Stomach smooth muscle (tissue), 2 donors: Measurements from ENCODE around the gene DRAXIN.

Experiments used
- H3K27ac ChIP-seq: one replicate; pipeline ENCODE4 v1.7.0; 2013; ENCODE audit warnings: mild to moderate bottlenecking, low read length, inconsistent platforms
- H3K27me3 ChIP-seq, 2 donors: one replicate each; pipeline ENCODE4 v1.7.0; 2013; ENCODE audit warnings: low read length in 2 of 2; ENCODE audit not compliant: insufficient read depth in 2 of 2, control insufficient read depth in 1 of 2
- H3K36me3 ChIP-seq, 2 donors: one replicate each; pipeline ENCODE4 v1.7.0; 2013; ENCODE audit warnings: low read length in 2 of 2; ENCODE audit not compliant: control insufficient read depth in 2 of 2, insufficient read depth in 2 of 2
- H3K4me1 ChIP-seq: one replicate; pipeline ENCODE4 v1.7.0; 2013; ENCODE audit warnings: low read length; ENCODE audit not compliant: control insufficient read depth, insufficient read depth
- H3K4me3 ChIP-seq, 2 donors: one replicate each; pipeline ENCODE4 v1.7.0; 2013; ENCODE audit warnings: low read length in 2 of 2
- H3K9ac ChIP-seq, 2 donors: one replicate each; pipeline ENCODE4 v1.7.0; 2013; ENCODE audit warnings: low read length in 2 of 2, mild to moderate bottlenecking in 1 of 2
- H3K9me3 ChIP-seq, 2 donors: one replicate each; pipeline ENCODE4 v1.7.0; 2013; ENCODE audit warnings: low read length in 2 of 2; ENCODE audit not compliant: control insufficient read depth in 2 of 2
- donor health status: healthy.
- donor health status: Pancreatic carcinoma.

Gene DRAXIN

GRCh38 chr1:11688506-11688905 is 3.0 kb upstream of the DRAXIN start:
- no peak overlapping the region for H3K27ac ChIP-seq
- no peak overlapping the region for H3K9ac ChIP-seq
- peaks cover 17% of the 10 kb centered on the region for H3K4me1 ChIP-seq
- no peaks in the 10 kb centered on the region for H3K36me3 ChIP-seq
- H3K27me3 ChIP-seq: peaks cover 37 to 38% of the 10 kb centered on the region in 2 donors
- no peaks in the 10 kb centered on the region for H3K9me3 ChIP-seq
- no peak overlapping the region for H3K4me3 ChIP-seq

GRCh38 chr1:11690397-11691301 is 861 bp upstream of the DRAXIN start:
- Histone ChIP-seq H3K4me1 (peaks cover 17% of the 10 kb centered on the region), H3K4me3 (peak overlapping the region in 1 of 2 donors; percentile 15), H3K9ac (no peak overlapping the region), H3K36me3 (no peaks in the 10 kb centered on the region), H3K27me3 (peaks cover 44 to 49% of the 10 kb centered on the region in 2 donors), H3K27ac (no peak overlapping the region), H3K9me3 (no peaks in the 10 kb centered on the region)

- Histone ChIP-seq H3K4me3 (no peak overlapping the region), H3K27me3 (peaks cover 44 to 51% of the 10 kb centered on the region in 2 donors), H3K9ac (no peak overlapping the region), H3K27ac (no peak overlapping the region), H3K4me1 (peaks cover 17% of the 10 kb centered on the region), H3K9me3 (no peaks in the 10 kb centered on the region), H3K36me3 (no peaks in the 10 kb centered on the region)
Measured at GRCh38 chr1:11691928-11692711, 610 bp downstream of the DRAXIN start.

DNA sequence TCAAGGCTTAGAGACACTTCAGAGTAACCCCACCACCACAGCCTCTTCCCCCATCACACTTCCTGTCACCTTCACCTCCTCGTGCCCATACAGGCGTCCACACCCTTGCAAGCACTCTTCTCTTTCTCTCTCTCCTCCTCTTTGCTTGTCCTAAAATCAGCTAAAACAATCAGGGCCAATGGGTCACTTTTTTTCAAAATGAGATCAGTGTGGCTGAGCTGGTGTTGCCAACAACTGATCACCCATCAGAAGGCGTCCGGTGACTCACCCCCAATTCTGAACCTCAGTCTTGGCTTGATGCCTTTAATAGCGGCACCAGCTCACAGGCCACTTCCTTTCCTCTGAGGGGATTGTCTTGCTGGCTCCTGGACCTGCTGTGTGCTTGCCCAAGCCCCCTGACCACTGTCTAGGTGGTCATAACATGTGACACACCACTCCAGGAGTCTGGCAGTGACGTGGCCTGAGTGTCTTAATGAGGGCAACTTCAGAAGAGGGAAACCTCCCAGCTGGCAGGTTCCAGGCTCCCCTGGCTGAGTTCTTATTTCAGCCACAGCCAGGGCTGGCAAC is 1.6 kb downstream of the DRAXIN start:
- Histone ChIP-seq H3K4me1 (peaks cover 17% of the 10 kb centered on the region), H3K4me3 (no peak overlapping the region), H3K36me3 (no peaks in the 10 kb centered on the region), H3K9me3 (no peaks in the 10 kb centered on the region), H3K27ac (no peak overlapping the region), H3K27me3 (peaks cover 48 to 53% of the 10 kb centered on the region in 2 donors), H3K9ac (no peak overlapping the region)

DNA sequence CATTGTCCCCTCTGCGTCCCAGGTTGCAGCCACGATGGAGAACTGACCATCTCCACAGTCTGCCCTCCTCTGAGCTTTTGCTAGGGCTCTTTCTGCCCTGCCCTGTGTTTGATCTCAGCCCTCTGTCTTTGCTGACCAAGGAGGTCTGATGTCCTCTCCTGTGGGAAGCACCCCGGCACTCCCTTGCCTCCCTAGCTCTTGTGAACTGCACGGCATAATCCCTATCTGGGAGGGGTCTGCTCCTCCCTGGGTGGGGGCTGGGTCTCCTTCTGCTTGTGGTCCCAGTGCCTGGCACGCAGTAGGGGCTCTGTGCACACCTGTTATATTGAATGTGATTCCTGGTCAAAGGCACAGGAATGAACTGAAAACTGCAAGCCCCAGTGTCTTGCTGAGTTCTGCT is 2.4 kb downstream of the DRAXIN start:
- H3K4me1 ChIP-seq: peaks cover 17% of the 10 kb centered on the region
- H3K4me3 ChIP-seq: no peak overlapping the region
- H3K9ac ChIP-seq: no peak overlapping the region
- H3K27ac ChIP-seq: no peak overlapping the region
- peaks cover 47 to 50% of the 10 kb centered on the region in 2 donors for H3K27me3 ChIP-seq
- no peaks in the 10 kb centered on the region for H3K36me3 ChIP-seq
- H3K9me3 ChIP-seq: no peaks in the 10 kb centered on the region

- Histone ChIP-seq H3K27me3 (peaks cover 39 to 42% of the 10 kb centered on the region in 2 donors), H3K4me1 (peaks cover 14% of the 10 kb centered on the region), H3K9me3 (no peaks in the 10 kb centered on the region), H3K4me3 (no peak overlapping the region), H3K36me3 (no peaks in the 10 kb centered on the region), H3K27ac (no peak overlapping the region), H3K9ac (no peak overlapping the region)
Measured at GRCh38 chr1:11695861-11696260, 4.4 kb downstream of the DRAXIN start.

GRCh38 chr1:11697188-11697892 is 5.8 kb downstream of the DRAXIN start:
- Histone ChIP-seq H3K27ac (no peak overlapping the region), H3K27me3 (peaks cover 32 to 36% of the 10 kb centered on the region in 2 donors), H3K4me3 (no peak overlapping the region), H3K9me3 (no peaks in the 10 kb centered on the region), H3K36me3 (no peaks in the 10 kb centered on the region), H3K9ac (no peak overlapping the region), H3K4me1 (peaks cover 13% of the 10 kb centered on the region)

DNA sequence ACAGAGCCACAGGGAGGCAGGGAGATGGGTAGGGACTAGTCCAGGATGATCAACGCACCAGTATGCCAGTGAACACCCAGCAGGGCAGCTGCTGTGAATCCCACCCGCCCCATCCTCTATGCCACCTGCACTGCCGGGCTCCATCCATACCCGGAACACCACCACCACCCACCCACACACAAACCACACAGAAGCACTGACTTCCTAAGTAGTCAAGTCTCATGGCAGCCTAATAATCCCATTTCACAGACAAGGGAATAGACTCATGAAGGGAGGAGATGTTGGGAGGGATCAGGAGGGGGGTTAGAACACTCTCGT is 6.3 kb downstream of the DRAXIN start:
- Histone ChIP-seq H3K9me3 (no peaks in the 10 kb centered on the region), H3K9ac (no peak overlapping the region), H3K4me3 (no peak overlapping the region), H3K27ac (no peak overlapping the region), H3K36me3 (no peaks in the 10 kb centered on the region), H3K27me3 (peaks cover 28 to 31% of the 10 kb centered on the region in 2 donors), H3K4me1 (peaks cover 13% of the 10 kb centered on the region)

DNA sequence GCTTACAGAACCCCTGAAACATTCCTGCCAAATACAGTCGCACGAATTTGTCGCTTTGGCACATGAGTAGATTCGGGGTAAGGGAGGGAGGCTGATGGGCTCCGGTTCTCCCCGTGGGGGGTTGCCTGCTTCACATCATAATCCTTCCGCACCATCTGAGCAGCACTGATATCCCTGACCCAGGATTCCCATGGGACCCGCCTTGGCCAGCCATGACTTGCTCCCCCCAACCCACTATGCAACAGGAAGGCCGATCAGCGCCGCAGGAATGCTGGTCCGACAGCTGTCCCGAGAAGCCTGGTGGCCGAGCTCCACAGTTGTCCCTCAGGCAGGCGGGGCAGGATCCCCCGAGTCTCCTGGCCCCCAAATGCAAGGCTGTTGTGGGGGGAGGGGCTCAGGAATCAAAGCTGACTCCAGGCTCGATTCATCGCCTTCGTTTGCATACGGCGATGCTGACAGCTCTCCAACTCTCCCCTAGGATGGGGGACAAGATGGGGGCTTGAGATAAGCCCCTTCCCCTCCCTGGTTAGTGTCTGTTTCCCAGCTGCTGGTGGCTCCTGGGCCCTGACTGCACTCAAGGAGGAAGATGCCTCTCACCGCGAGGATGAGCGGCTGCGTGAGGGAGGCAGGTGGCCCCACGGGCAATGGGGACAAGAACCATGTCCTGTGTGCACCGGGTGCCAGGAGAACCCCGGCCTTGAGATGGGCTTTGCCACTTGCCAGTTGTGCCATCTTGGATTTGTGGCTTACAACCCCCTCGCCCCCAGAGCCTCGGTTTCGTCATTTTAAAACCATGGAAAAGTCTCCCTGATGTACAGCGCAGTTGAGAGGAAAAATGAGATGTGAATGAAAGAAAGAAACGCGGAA is 9.3 kb downstream of the DRAXIN start:
- Histone ChIP-seq H3K4me1 (peaks cover 10% of the 10 kb centered on the region), H3K27me3 (peaks cover 16 to 20% of the 10 kb centered on the region in 2 donors), H3K9ac (no peak overlapping the region), H3K27ac (no peak overlapping the region), H3K9me3 (no peaks in the 10 kb centered on the region), H3K36me3 (no peaks in the 10 kb centered on the region), H3K4me3 (peak overlapping the region in 1 of 2 donors; percentile 40)
